ENCODE measurements around the gene CCL14. TPM values are rescaled to one million over a fixed set of nuclear protein-coding genes. Genes with fewer than 3 reads are reported as not detected.

Gene CCL14
- total and polyA plus RNA-seq, 2 of the 13 experiments (the other 11 are each of a cell fraction or from before 2014, with no cell fraction given), result 1.1 to 1.7 TPM

DNA sequence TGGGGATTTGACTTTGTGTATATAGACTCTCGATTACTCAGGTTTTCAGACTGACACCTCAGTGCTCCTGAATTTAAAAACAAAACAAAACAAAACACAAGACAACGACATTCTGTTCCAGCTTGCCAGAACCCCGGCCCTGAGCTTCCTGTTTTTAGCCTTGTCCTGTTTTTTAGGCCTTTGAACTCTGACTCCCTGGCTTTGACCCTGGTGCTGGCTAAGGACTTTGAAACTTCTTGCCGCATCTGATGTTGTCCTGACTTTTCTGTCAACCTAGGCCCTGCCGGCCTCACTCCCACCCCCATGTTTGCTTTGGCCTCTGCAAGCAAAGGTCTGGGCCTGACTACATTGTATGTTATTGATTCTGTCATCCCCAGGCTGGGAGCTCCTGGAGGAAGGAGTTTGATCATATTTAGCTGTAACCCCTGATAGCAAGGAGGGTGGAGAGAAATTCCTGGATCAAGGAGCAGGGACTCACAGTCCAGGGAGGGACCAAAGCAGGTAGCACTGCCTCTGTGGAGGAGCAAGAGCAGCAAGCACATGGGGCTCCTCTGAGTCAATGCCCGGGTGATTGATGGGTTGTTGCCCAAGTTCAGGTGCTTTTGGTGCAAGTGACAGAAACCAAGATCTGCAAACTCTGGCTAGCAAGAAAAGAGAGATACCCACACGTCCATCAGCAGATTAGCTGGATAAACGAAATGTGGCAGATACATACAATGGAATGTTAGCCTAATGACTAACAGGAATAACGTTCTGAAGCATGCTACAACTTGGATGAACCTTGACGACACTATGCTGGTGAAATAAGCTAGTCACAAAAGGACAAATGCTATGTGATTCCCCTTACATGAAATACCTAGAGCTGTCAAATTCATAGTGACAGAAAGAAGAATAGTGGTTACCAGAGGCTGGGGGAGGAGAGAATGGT lies 12.9 kb downstream of the CCL14 start (continued):
- peak; percentile 96 for TF ChIP-seq AHDC1 (CRISPR knock-in tag; IDR thresholded peaks at IDR 0.05; ENCODE audit: borderline replicate concordance)
- no peak for TF ChIP-seq PHB2 (IDR thresholded peaks at IDR 0.05; ENCODE audit: partially characterized antibody)
- no peak for TF ChIP-seq TMF1 (CRISPR knock-in tag; IDR thresholded peaks at IDR 0.05; ENCODE audit: low read depth)
- TF ChIP-seq SRY (CRISPR knock-in tag; IDR thresholded peaks at IDR 0.05), result no peak
- TF ChIP-seq ZNF367 (CRISPR knock-in tag; IDR thresholded peaks at IDR 0.05; ENCODE audit: borderline replicate concordance), result no peak
- no peak for TF ChIP-seq ZNF468 (CRISPR knock-in tag; IDR thresholded peaks at IDR 0.05)
- TF ChIP-seq ZBTB8A (CRISPR knock-in tag; IDR thresholded peaks at IDR 0.05; ENCODE audit: borderline replicate concordance, low read depth), result no peak
- peak; percentile 79 for TF ChIP-seq ZEB1 (IDR thresholded peaks at IDR 0.05; ENCODE audit: insufficient replicate concordance, low read depth)
- TF ChIP-seq FOXA1 (IDR thresholded peaks at IDR 0.05), result peak; percentile 84
- TF ChIP-seq FOXA1 (CRISPR knock-in tag; IDR thresholded peaks at IDR 0.05), result peak; percentile 99
- TF ChIP-seq ZFP90 (CRISPR knock-in tag; IDR thresholded peaks at IDR 0.05; ENCODE audit: borderline replicate concordance), result no peak
- peak; percentile 99 for TF ChIP-seq HNF4A (CRISPR knock-in tag; IDR thresholded peaks at IDR 0.05)
- TF ChIP-seq ZNF282 (IDR thresholded peaks at IDR 0.05; ENCODE audit: partially characterized antibody), result no peak
- TF ChIP-seq, protein P1, sequence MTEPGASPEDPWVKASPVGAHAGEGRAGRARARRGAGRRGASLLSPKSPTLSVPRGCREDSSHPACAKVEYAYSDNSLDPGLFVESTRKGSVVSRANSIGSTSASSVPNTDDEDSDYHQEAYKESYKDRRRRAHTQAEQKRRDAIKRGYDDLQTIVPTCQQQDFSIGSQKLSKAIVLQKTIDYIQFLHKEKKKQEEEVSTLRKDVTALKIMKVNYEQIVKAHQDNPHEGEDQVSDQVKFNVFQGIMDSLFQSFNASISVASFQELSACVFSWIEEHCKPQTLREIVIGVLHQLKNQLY (CRISPR knock-in tag; IDR thresholded peaks at IDR 0.05), result peak; percentile 89
- peak; percentile 96 for TF ChIP-seq BCL6 (CRISPR knock-in tag; IDR thresholded peaks at IDR 0.05)
- TF ChIP-seq, protein P2, sequence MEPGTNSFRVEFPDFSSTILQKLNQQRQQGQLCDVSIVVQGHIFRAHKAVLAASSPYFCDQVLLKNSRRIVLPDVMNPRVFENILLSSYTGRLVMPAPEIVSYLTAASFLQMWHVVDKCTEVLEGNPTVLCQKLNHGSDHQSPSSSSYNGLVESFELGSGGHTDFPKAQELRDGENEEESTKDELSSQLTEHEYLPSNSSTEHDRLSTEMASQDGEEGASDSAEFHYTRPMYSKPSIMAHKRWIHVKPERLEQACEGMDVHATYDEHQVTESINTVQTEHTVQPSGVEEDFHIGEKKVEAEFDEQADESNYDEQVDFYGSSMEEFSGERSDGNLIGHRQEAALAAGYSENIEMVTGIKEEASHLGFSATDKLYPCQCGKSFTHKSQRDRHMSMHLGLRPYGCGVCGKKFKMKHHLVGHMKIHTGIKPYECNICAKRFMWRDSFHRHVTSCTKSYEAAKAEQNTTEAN (CRISPR knock-in tag; conservative IDR thresholded peaks at IDR 0.05), result no peak
- TF ChIP-seq ATAD3A (CRISPR knock-in tag; IDR thresholded peaks at IDR 0.05), result no peak
- TF ChIP-seq SNAPC2 (CRISPR knock-in tag; IDR thresholded peaks at IDR 0.05), result peak; percentile 51
- TF ChIP-seq STAG1 (CRISPR knock-in tag; IDR thresholded peaks at IDR 0.05), result no peak; the same call in 1 of the 2 replicates
- TF ChIP-seq ZBTB20 (CRISPR knock-in tag; IDR thresholded peaks at IDR 0.05; ENCODE audit: borderline replicate concordance, low read depth), result peak; percentile 91; the same call in 1 of the 2 replicates
- TF ChIP-seq ZNF773 (CRISPR knock-in tag; IDR thresholded peaks at IDR 0.05; ENCODE audit: borderline replicate concordance), result no peak
- no peak for TF ChIP-seq ZNF549 (CRISPR knock-in tag; IDR thresholded peaks at IDR 0.05)
- peak; percentile 49; the same call in 1 of the 2 replicates for TF ChIP-seq ARHGAP35 (CRISPR knock-in tag; IDR thresholded peaks at IDR 0.05; ENCODE audit: borderline replicate concordance)
- TF ChIP-seq ZFYVE20 (CRISPR knock-in tag; IDR thresholded peaks at IDR 0.05; ENCODE audit: borderline replicate concordance, low read depth), result no peak
